ENCODE measurements around the gene WTIP.
A peak's percentile ranks its signal among the peaks of the same experiment; 100 is the strongest.
"Not testable (repeated sequence)": the region's sequence is repeated elsewhere in the genome, so short reads cannot be mapped to it uniquely, and the experiment has no call there.

WTIP gene

GRCh38 chr19:34458677-34459076 is 22.9 kb upstream of the WTIP start:
- H3K36me3 ChIP-seq: peaks cover 93 to 100% (median 98%) of the 10 kb centered on the region in 11 experiments
- H3K9me3 ChIP-seq (replicated peaks in 1 of 11): no peaks in the 10 kb centered on the region
- H3K4me1 ChIP-seq: peaks cover 0 to 17% (median 0%) of the 10 kb centered on the region in 10 experiments; a peak in 4 of 20 replicates
- no peaks in the 10 kb centered on the region for H3K27me3 ChIP-seq
- H3K9ac ChIP-seq: no peak overlapping the region
- no peak for TF ChIP-seq Cebpa-rat (IDR thresholded peaks at IDR 0.05)
- peaks cover 41 to 99% (median 93%) of the 10 kb centered on the region in 11 experiments; a peak in 21 of 22 replicates for H4K20me1 ChIP-seq
- no peak overlapping the region for H3K4me2 ChIP-seq
- no peak overlapping the region for H3K27ac ChIP-seq
- H3K4me3 ChIP-seq: no peak overlapping the region

GRCh38 chr19:34459614-34460013 is 21.9 kb upstream of the WTIP start:
- H3K4me3 ChIP-seq: no peak overlapping the region
- no peak overlapping the region for H3K9ac ChIP-seq
- no peaks in the 10 kb centered on the region for H3K9me3 ChIP-seq (replicated peaks in 1 of 11)
- H3K27ac ChIP-seq: no peak overlapping the region
- peaks cover 0 to 17% (median 0%) of the 10 kb centered on the region in 10 experiments; a peak in 4 of 20 replicates for H3K4me1 ChIP-seq
- H3K36me3 ChIP-seq: peaks cover 93 to 100% (median 98%) of the 10 kb centered on the region in 11 experiments
- no peaks in the 10 kb centered on the region for H3K27me3 ChIP-seq
- no peak for TF ChIP-seq Cebpa-rat (IDR thresholded peaks at IDR 0.05)
- no peak overlapping the region for H3K4me2 ChIP-seq
- peaks cover 41 to 99% (median 92%) of the 10 kb centered on the region in 11 experiments; a peak in 21 of 22 replicates for H4K20me1 ChIP-seq

GRCh38 chr19:34461375-34462100 is 20.0 kb upstream of the WTIP start:
- Histone ChIP-seq H3K4me1 (peaks cover 0 to 17% (median 0%) of the 10 kb centered on the region in 10 experiments; a peak in 4 of 20 replicates), H3K9me3 (replicated peaks in 1 of 11) (no peaks in the 10 kb centered on the region), H3K36me3 (peaks cover 93 to 100% (median 98%) of the 10 kb centered on the region in 11 experiments), H3K4me2 (no peak overlapping the region), H4K20me1 (peaks cover 41 to 99% (median 94%) of the 10 kb centered on the region in 11 experiments; a peak in 21 of 22 replicates), H3K4me3 (no peak overlapping the region), H3K27me3 (no peaks in the 10 kb centered on the region), H3K9ac (no peak overlapping the region; a peak in 1 of 22 replicates), H3K27ac (no peak overlapping the region)
- TF ChIP-seq Cebpa-rat (IDR thresholded peaks at IDR 0.05): no peak

GRCh38 chr19:34464785-34465184 is 16.8 kb upstream of the WTIP start:
- H3K4me2 ChIP-seq; H3K27me3 ChIP-seq; H3K4me1 ChIP-seq; H3K9me3 ChIP-seq (replicated peaks in 1 of 11); H3K27ac ChIP-seq; H3K9ac ChIP-seq; H3K4me3 ChIP-seq: not testable (repeated sequence)
- TF ChIP-seq Cebpa-rat (IDR thresholded peaks at IDR 0.05): peak in 2 of 11 experiments; percentile 44 to 60; a peak in 3 of 22 replicates
- H3K36me3 ChIP-seq: peaks cover 98 to 100% (median 100%) of the 10 kb centered on the region in 11 experiments
- H4K20me1 ChIP-seq: peaks cover 26 to 94% (median 88%) of the 10 kb centered on the region in 11 experiments; a peak in 21 of 22 replicates

- Histone ChIP-seq H3K4me2 (no peak overlapping the region), H4K20me1 (peaks cover 0 to 81% (median 53%) of the 10 kb centered on the region in 11 experiments; a peak in 19 of 22 replicates), H3K9me3 (replicated peaks in 1 of 11) (no peaks in the 10 kb centered on the region), H3K27me3 (no peaks in the 10 kb centered on the region), H3K4me3 (no peak overlapping the region), H3K36me3 (peaks cover 98 to 100% (median 100%) of the 10 kb centered on the region in 11 experiments), H3K27ac (no peak overlapping the region), H3K9ac (no peak overlapping the region), H3K4me1 (peaks cover 0 to 15% (median 0%) of the 10 kb centered on the region in 10 experiments; a peak in 6 of 20 replicates)
- no peak for TF ChIP-seq Cebpa-rat (IDR thresholded peaks at IDR 0.05)
These were observed 13.1 kb upstream of the WTIP start for GRCh38 chr19:34468409-34468808.

GRCh38 chr19:34469026-34469425 is 12.5 kb upstream of the WTIP start:
- Histone ChIP-seq H4K20me1 (peaks cover 0 to 75% (median 48%) of the 10 kb centered on the region in 11 experiments; a peak in 19 of 22 replicates), H3K36me3 (peaks cover 92 to 100% (median 98%) of the 10 kb centered on the region in 11 experiments), H3K4me1 (peaks cover 0 to 21% (median 1%) of the 10 kb centered on the region in 10 experiments; a peak in 10 of 20 replicates)
- H3K27me3 ChIP-seq; H3K4me2 ChIP-seq; H3K4me3 ChIP-seq; H3K9me3 ChIP-seq (replicated peaks in 1 of 11); H3K27ac ChIP-seq; H3K9ac ChIP-seq: not testable (repeated sequence)

- Histone ChIP-seq H3K9ac (no peak overlapping the region), H3K36me3 (peaks cover 62 to 76% (median 70%) of the 10 kb centered on the region in 11 experiments)
- TF ChIP-seq Cebpa-rat (IDR thresholded peaks at IDR 0.05): no peak
These were observed 9.5 kb upstream of the WTIP start for GRCh38 chr19:34471906-34472700.

GRCh38 chr19:34474233-34474989 is 7.1 kb upstream of the WTIP start:
- Histone ChIP-seq H4K20me1 (peaks cover 0 to 26% (median 8%) of the 10 kb centered on the region in 11 experiments; a peak in 9 of 22 replicates), H3K4me3 (no peak overlapping the region), H3K36me3 (peaks cover 40 to 53% (median 48%) of the 10 kb centered on the region in 11 experiments), H3K4me2 (peak overlapping the region in 5 of 11 experiments; percentile 53 to 93 (median 85); a peak in 10 of 22 replicates), H3K27ac (peak overlapping the region in 7 of 11 experiments; percentile 1 to 83 (median 61); a peak in 9 of 22 replicates), H3K4me1 (peaks cover 0 to 47% (median 20%) of the 10 kb centered on the region in 10 experiments; a peak in 11 of 20 replicates), H3K9ac (peak overlapping the region in 4 of 11 experiments; percentile 1 to 69 (median 42); a peak in 5 of 22 replicates), H3K9me3 (replicated peaks in 1 of 11) (no peaks in the 10 kb centered on the region), H3K27me3 (no peaks in the 10 kb centered on the region)
- TF ChIP-seq Cebpa-rat (IDR thresholded peaks at IDR 0.05): no peak

More at GRCh38 chr19:34471906-34472700, 9.5 kb upstream of the WTIP start:
- H3K9me3 ChIP-seq (replicated peaks in 1 of 11): no peaks in the 10 kb centered on the region
- H3K4me2 ChIP-seq: no peak overlapping the region
- H3K4me3 ChIP-seq: no peak overlapping the region
- no peaks in the 10 kb centered on the region for H3K27me3 ChIP-seq
- no peak overlapping the region for H3K27ac ChIP-seq
- H3K4me1 ChIP-seq: peaks cover 0 to 51% (median 20%) of the 10 kb centered on the region in 10 experiments; a peak in 11 of 20 replicates
- peaks cover 0 to 44% (median 24%) of the 10 kb centered on the region in 11 experiments; a peak in 18 of 22 replicates for H4K20me1 ChIP-seq
